Measurements from ENCODE around the gene TSPAN4. TPM values are rescaled to one million over a fixed set of nuclear protein-coding genes. Genes with fewer than 3 reads are reported as not detected.

The TSPAN4 gene
- total RNA-seq, 4 donors from 2014 or later: 47.1 to 78.9 (median 59.7) TPM

- H3K4me1 ChIP-seq: no peaks in the 10 kb centered on the region
- H3K27me3 ChIP-seq: no peaks in the 10 kb centered on the region
- H3K27ac ChIP-seq: no peak overlapping the region
- TF ChIP-seq POLR2A (IDR thresholded peaks at IDR 0.05): no peak
- no peak for TF ChIP-seq POLR2AphosphoS5 (IDR thresholded peaks at IDR 0.05)
- TF ChIP-seq, protein P1, sequence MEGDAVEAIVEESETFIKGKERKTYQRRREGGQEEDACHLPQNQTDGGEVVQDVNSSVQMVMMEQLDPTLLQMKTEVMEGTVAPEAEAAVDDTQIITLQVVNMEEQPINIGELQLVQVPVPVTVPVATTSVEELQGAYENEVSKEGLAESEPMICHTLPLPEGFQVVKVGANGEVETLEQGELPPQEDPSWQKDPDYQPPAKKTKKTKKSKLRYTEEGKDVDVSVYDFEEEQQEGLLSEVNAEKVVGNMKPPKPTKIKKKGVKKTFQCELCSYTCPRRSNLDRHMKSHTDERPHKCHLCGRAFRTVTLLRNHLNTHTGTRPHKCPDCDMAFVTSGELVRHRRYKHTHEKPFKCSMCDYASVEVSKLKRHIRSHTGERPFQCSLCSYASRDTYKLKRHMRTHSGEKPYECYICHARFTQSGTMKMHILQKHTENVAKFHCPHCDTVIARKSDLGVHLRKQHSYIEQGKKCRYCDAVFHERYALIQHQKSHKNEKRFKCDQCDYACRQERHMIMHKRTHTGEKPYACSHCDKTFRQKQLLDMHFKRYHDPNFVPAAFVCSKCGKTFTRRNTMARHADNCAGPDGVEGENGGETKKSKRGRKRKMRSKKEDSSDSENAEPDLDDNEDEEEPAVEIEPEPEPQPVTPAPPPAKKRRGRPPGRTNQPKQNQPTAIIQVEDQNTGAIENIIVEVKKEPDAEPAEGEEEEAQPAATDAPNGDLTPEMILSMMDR (IDR thresholded peaks at IDR 0.05): no peak
- no peak for TF ChIP-seq EP300 (IDR thresholded peaks at IDR 0.05)
- 96% methylated on average over 3 of the region's 8 CpGs for WGBS
- DNase-seq (ENCODE audit: low spot score in 2 of 2): no peak
- H3K36me3 ChIP-seq: peaks cover 45% of the 10 kb centered on the region
- no peak overlapping the region for H3K4me3 ChIP-seq
- no peaks in the 10 kb centered on the region for H3K9me3 ChIP-seq
These were observed 27.4 kb downstream of the TSPAN4 start for GRCh38 chr11:870127-870413.

- 88% methylated on average over 7 of the region's 8 CpGs for WGBS
- peaks cover 45% of the 10 kb centered on the region for H3K36me3 ChIP-seq
- H3K9me3 ChIP-seq: no peaks in the 10 kb centered on the region
- H3K4me3 ChIP-seq: no peak overlapping the region
- no peak overlapping the region for H3K27ac ChIP-seq
- H3K4me1 ChIP-seq: no peaks in the 10 kb centered on the region
- H3K27me3 ChIP-seq: no peaks in the 10 kb centered on the region
- TF ChIP-seq, protein P1 (IDR thresholded peaks at IDR 0.05): no peak
- TF ChIP-seq EP300 (IDR thresholded peaks at IDR 0.05) (no peak), POLR2A (IDR thresholded peaks at IDR 0.05) (no peak), POLR2AphosphoS5 (IDR thresholded peaks at IDR 0.05) (no peak)
- no peak for DNase-seq (ENCODE audit: low spot score in 2 of 2)
These were observed 27.8 kb downstream of the TSPAN4 start for GRCh38 chr11:870418-870817.

- 56% methylated on average over 7 of the region's 9 CpGs for WGBS
- Histone ChIP-seq H3K27ac (no peak overlapping the region), H3K4me1 (peaks cover 2% of the 10 kb centered on the region), H3K27me3 (no peaks in the 10 kb centered on the region), H3K36me3 (peaks cover 38% of the 10 kb centered on the region), H3K4me3 (no peak overlapping the region), H3K9me3 (no peaks in the 10 kb centered on the region)
- no peak for DNase-seq (ENCODE audit: low spot score in 2 of 2)
- TF ChIP-seq, protein P1 (IDR thresholded peaks at IDR 0.05): no peak
- no peak for TF ChIP-seq EP300 (IDR thresholded peaks at IDR 0.05)
- TF ChIP-seq POLR2AphosphoS5 (IDR thresholded peaks at IDR 0.05): no peak
- TF ChIP-seq POLR2A (IDR thresholded peaks at IDR 0.05): no peak
These were observed 28.8 kb downstream of the TSPAN4 start for GRCh38 chr11:871472-871871.

- Histone ChIP-seq H3K4me3 (no peak overlapping the region), H3K9me3 (no peaks in the 10 kb centered on the region), H3K27me3 (no peaks in the 10 kb centered on the region), H3K4me1 (peaks cover 8% of the 10 kb centered on the region), H3K36me3 (peaks cover 30% of the 10 kb centered on the region), H3K27ac (no peak overlapping the region)
- TF ChIP-seq POLR2A (IDR thresholded peaks at IDR 0.05): no peak
- 91% methylated on average over 6 of the region's 9 CpGs for WGBS
- no peak for DNase-seq (ENCODE audit: low spot score in 2 of 2)
These were observed 30.1 kb downstream of the TSPAN4 start for GRCh38 chr11:872799-873198.

GRCh38 chr11:873706-874105 is 31.1 kb downstream of the TSPAN4 start:
- Histone ChIP-seq H3K27me3 (no peaks in the 10 kb centered on the region), H3K4me3 (no peak overlapping the region), H3K27ac (no peak overlapping the region), H3K36me3 (peaks cover 21% of the 10 kb centered on the region), H3K4me1 (peaks cover 8% of the 10 kb centered on the region), H3K9me3 (no peaks in the 10 kb centered on the region)
- WGBS: 84% methylated on average over 12 of the region's 12 CpGs
- no peak for TF ChIP-seq POLR2AphosphoS5 (IDR thresholded peaks at IDR 0.05)
- TF ChIP-seq, protein P1 (IDR thresholded peaks at IDR 0.05): no peak
- DNase-seq (ENCODE audit: low spot score in 2 of 2): no peak

GRCh38 chr11:875203-875602 is 32.6 kb downstream of the TSPAN4 start:
- no peak overlapping the region for H3K4me3 ChIP-seq
- H3K4me1 ChIP-seq: peaks cover 8% of the 10 kb centered on the region
- TF ChIP-seq, protein P1 (IDR thresholded peaks at IDR 0.05): no peak
- TF ChIP-seq POLR2AphosphoS5 (IDR thresholded peaks at IDR 0.05): no peak
- TF ChIP-seq EP300 (IDR thresholded peaks at IDR 0.05): no peak
- TF ChIP-seq POLR2A (IDR thresholded peaks at IDR 0.05): no peak
- H3K9me3 ChIP-seq: no peaks in the 10 kb centered on the region
- DNase-seq (ENCODE audit: low spot score in 2 of 2): no peak
- H3K36me3 ChIP-seq: peaks cover 24% of the 10 kb centered on the region
- WGBS: 86% methylated on average over 16 of the region's 16 CpGs
- H3K27me3 ChIP-seq: no peaks in the 10 kb centered on the region
- no peak overlapping the region for H3K27ac ChIP-seq

Data from suprapubic skin (tissue), 4 donors.